Peyer's patch (tissue), 4 donors: Measurements from ENCODE around the gene AQP7.

Source experiments
- POLR2A ChIP-seq, 2 donors: fragments of 450-650 bp; IDR thresholded peaks; one replicate each; pipeline ENCODE4 v1.5.1; 2017; ENCODE audit warnings: antibody characterized with exemption in 2 of 2, mild to moderate bottlenecking in 2 of 2, moderate library complexity in 2 of 2
- TF ChIP-seq, protein P1 (sequence below), 6 experiments: fragments of 450-650 bp in 4 of 6; fragments of 200-600 bp in 2 of 6; sonication (generic) in 1 of 6; IDR thresholded peaks; one replicate each; pipeline ENCODE4 v1.5.1; 2017 to 2019; ENCODE audit warnings: antibody characterized with exemption in 6 of 6, mild to moderate bottlenecking in 3 of 6, moderate library complexity in 1 of 6

GRCh38 chr9:33348998-33349397 is 53.4 kb downstream of the AQP7 start:
- TF ChIP-seq, protein P1, sequence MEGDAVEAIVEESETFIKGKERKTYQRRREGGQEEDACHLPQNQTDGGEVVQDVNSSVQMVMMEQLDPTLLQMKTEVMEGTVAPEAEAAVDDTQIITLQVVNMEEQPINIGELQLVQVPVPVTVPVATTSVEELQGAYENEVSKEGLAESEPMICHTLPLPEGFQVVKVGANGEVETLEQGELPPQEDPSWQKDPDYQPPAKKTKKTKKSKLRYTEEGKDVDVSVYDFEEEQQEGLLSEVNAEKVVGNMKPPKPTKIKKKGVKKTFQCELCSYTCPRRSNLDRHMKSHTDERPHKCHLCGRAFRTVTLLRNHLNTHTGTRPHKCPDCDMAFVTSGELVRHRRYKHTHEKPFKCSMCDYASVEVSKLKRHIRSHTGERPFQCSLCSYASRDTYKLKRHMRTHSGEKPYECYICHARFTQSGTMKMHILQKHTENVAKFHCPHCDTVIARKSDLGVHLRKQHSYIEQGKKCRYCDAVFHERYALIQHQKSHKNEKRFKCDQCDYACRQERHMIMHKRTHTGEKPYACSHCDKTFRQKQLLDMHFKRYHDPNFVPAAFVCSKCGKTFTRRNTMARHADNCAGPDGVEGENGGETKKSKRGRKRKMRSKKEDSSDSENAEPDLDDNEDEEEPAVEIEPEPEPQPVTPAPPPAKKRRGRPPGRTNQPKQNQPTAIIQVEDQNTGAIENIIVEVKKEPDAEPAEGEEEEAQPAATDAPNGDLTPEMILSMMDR (IDR thresholded peaks at IDR 0.05), result no peak
- TF ChIP-seq POLR2A (IDR thresholded peaks at IDR 0.05), result no peak
